ENCODE data around the gene ILKAP.
A peak's percentile ranks its signal among the peaks of the same experiment; 100 is the strongest.

The ILKAP gene

DNA sequence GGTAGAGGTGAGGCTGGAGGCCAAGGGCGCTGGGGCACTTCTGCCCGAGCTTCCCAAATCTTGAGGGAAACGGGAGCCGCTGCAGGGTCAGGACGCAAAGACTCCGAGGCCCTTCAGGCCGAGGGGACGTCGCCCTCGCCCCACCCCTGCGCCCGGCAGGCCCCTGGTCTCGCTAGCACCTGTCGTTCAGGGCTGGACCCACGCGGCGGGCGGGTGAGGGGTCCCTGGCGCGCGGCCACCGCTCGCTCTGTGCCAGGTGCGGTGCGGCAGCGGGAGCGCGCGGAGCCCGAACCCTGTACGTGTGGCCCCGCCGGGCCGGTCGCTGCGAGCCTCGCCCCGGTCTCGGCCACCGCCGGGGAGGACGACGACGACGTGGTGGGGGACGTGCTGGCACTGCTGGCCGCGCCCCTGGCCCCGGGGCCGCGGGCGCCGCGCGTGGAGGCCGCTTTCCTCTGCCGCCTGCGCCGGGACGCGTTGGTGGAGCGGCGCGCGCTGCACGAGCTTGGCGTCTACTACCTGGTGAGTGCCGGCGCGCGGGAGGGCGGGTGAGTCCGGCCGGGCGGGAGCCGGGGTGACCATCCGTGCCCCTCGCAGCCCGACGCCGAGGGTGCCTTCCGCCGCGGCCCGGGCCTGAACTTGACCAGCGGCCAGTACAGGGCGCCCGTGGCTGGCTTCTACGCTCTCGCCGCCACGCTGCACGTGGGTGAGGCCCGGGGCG lies 39.9 kb downstream of the ILKAP start:
- DNase-seq: no peak

DNA sequence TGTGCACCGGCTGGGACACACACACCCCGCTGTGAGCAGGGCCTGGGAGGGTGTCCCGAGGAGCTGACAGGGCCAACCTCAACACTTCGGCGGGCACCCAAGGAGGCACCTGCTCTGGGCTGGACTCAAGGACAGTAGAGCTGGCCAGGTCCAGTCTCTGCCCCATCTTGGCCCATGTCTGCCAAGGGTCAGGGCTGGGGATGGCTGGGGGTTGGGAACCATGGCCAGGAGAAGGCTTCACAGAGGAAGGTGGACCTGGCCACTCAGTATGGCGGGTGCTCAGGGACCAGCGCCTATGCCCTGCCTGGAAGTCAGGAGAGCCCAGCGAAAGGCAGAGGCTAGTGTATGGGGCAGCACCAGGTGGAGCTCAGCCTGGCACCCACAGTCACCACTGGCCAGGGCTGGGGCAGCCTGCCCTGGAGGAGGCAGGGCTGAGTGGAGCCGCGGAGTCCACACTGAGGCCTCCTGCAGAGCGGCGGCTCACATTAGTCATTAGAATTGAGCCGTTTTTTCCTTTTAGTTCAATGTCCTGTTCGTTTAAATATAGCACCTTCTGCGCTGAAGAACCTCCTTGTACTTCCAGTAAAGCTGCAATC lies 40.6 kb downstream of the ILKAP start:
- DNase-seq: no peak

DNA sequence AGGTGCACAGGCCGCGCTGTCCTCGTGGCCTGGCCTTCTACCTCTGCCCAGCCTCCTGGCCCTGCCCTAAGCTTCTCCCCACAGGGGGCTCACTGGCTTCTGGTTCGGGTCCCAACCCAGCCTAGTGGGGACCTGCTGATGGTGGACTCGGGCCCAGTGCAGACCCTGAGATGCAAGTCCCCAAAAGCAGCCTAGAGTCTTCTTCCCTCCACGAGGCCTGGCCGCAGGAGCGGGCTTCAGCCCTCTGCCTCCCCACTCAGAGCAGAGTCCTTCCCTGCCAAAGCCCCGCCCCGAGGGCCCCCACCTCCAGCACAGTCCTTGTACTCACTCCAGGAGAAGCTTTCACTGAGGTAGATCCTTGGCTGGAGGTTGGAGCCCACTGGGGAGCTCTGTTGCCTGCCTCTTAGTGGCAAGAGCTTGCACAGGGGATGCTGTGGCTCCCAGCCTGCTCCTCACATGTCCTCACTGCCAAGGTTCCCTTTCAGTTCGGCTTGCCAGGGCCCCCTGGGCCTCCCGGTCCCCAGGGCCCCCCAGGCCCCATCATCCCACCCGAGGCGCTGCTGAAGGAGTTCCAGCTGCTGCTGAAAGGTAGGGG lies 41.1 kb downstream of the ILKAP start:
- no peak for DNase-seq

DNA sequence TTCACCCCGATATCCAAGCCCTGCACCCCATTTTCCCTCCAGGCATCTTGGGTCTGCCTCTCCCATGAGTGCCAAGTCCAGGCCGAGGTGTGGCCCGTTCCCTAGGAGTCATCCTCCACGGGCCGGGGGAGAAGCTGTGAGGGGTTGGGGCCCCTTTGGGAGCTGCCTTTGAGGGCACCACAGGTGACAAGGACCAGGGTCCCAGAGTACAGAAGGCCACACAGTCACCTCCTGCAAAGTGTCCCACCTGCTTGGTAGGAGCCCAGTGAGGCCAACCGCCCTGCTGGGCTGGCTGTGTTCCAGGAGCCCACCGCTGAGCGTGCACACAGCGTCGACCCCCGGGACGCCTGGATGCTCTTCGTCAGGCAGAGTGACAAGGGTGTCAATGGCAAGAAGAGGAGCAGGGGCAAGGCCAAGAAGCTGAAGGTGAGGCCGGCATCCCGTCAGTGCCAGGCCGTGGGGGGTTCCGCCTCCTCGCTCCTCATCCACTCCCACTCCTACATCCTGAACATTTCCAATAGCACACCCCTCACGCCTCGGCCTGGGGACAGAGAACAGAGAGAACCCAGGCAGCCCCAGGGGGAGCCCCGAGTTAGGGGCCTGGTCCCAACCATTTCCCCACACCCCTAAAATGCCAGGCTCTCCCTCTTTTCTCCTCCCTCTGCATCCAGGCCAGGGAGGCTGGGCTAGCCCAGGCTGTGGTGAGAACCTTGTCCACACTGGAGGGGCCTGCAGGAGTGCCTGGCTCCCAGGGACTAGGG lies 42.0 kb downstream of the ILKAP start:
- no peak for DNase-seq

DNA sequence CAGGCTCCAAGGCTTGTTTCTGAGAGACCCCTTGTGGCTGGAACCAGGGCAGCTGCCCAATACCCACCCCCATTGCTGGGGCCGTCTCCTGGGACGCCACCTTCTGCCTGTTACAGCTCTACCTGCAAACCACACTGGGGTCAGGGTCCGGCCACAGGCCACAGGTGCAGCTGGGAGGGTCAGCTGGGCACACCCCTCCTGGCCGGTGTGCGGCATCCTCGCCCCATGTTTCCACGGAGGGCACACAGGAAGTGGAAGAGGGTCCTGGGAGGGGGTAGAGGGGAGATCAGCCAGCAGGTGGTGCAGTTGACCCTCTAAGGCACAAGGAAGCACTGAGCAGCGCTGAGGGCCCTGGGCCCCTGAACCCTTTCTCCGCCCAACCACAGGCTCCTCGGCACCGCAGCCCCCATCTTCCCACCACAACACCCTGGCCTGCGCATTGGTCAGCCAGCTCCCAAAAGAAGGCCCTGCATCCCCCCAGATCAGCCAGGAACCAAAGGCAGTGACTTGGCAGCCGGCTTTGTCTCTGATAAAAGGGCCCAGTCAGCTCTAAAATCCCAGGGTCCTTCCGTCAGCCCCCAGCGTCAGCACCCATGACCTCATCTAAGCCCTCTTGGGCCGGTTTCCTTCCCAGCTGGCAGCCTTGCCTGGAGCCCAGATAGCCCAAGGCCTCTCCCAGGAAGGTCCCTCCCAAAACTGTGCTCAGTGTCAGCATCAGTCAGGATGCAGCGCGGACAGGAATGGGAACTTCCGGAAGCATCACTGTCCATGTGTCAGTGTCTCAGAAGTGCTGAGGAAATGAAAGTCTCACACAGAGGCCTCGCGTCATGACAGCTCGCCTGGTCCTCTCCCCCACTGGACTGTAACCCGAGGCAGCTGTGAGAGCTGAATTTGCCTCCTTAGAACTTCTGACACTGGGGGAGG lies 43.0 kb downstream of the ILKAP start:
- no peak for DNase-seq

DNA sequence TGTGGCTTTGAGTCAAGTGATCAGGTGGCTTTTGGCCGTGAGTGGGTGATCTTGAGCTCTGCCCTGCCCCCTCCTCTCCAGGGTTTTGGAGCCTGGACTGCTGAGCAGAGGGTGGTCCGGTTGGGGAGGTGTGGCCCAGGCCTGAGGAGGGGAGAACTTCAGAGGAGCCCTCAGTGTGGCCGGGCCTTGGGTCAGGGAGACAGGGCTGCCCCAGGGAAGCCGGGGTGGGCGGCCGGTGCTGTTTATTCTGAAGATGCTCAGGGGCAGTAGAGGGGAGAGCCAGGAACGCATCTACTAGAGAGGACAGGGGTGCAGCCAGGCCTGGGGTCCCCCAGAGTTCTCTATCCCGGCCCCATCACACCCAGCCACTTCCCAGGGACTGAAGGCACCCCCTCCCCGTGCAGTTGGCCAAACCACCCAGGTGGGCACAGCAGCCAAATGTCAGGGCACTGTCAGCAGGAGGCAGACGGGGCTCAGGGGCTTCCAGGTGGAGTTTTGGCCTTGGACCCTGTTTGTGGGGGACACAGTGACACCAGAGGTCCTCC lies 43.8 kb downstream of the ILKAP start:
- no peak for DNase-seq

DNA sequence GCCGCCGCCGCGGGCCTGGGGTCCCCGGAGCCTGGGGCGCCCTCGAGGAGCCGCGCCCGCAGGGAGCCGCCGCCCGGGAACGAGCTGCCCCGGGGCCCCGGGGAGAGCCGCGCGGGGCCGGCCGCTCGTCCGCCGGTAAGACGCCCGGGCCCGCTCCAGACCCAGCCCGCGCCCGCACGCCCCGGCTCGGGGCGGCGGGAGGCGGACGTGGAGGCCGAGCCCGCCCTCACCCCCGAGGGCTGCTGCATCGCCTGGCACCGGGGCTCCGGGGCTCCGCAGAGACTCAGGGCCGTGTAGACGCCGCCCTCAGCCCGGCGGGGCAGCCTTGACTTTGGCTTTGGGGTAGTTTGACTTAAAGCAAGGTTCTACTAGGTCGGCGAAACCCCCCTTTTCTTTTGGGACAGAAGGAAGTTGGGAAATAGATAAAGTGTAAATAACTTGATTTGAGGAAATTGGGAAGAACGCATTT lies 44.4 kb downstream of the ILKAP start:
- DNase-seq: no peak

DNA sequence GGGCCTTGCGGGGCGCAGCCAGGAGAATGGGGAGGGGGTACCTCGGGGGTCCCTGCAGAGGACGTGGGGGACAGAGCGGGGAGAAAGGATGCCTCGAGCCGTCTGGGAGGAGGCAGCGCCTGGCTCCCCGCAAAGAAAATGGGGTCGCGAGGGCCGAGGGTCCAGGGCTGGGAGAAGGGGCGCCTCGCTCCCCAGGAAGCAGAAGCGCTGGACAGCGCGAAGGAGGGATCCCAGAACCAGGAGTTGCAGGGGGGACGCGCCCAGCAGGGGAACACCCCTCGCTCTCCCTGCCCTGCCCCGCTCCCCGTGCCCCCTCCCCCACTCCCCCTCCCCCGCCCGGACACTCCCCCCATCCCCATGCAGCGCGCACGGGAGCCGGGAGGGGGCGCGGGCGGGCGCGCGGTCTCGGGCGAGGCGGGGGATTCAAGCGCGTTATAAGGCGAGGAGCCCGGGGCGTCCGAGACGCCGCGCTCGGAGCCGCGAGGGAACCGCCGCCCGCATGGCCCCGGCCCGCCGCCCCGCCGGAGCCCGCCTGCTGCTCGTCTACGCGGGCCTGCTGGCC lies 44.9 kb downstream of the ILKAP start, which contains the start of gene ERFE:
Gene ERFE (plus strand): TSS at position 462 of the 562 bp plus-strand sequence. CDS start 38 bp downstream, at position 500.
- DNase-seq: peak; percentile 12

DNA sequence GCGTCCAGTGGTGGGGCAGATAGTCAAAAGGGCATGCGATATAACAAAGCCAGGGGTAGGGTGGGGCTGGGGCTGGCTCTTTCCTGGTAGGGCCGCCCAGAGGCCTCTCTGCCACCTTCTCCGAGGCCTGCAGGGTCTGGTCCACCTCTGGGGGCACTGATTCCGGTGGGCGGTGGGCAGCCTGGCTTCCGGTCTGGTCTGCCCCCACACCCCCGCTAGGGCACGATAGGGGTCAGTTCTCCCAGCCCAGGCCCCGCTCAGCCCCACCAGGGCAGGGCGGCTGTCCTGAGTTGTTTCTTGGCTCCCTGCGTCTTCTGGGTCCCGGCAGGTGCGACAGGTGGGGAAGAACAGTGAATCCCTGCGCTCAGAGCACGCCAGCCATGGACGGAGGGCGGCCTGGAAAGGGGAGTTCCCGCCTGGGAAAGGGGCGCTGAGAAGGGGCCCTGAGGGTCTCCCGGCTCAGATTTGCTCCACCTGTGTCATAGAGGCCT lies 45.4 kb downstream of the ILKAP start:
- no peak for DNase-seq

DNA sequence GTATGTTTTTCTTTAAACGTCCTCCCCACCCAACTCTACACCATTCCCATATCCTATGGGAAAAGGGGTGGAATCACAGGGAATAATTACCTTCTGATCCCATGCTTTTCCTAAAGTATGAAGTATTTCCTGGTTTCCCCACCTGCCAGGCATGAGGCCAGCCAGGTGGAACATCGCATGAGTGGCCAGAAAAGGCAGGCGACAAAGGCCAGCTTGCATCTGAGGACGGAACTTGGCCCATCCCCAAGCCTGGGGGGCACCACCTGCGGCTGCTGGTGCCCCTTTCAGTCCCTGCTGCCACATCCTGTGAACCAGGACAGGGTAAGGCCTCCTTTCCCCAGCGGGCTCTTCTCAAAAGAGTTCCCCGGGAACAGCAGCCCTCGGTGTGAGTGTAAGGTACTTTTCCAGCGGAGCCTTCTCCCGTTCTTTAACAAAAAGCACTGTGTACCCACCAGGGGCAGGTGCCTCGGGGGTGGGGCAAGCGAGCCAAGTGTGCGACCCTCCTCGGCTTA lies 45.9 kb downstream of the ILKAP start:
- DNase-seq: no peak

DNA sequence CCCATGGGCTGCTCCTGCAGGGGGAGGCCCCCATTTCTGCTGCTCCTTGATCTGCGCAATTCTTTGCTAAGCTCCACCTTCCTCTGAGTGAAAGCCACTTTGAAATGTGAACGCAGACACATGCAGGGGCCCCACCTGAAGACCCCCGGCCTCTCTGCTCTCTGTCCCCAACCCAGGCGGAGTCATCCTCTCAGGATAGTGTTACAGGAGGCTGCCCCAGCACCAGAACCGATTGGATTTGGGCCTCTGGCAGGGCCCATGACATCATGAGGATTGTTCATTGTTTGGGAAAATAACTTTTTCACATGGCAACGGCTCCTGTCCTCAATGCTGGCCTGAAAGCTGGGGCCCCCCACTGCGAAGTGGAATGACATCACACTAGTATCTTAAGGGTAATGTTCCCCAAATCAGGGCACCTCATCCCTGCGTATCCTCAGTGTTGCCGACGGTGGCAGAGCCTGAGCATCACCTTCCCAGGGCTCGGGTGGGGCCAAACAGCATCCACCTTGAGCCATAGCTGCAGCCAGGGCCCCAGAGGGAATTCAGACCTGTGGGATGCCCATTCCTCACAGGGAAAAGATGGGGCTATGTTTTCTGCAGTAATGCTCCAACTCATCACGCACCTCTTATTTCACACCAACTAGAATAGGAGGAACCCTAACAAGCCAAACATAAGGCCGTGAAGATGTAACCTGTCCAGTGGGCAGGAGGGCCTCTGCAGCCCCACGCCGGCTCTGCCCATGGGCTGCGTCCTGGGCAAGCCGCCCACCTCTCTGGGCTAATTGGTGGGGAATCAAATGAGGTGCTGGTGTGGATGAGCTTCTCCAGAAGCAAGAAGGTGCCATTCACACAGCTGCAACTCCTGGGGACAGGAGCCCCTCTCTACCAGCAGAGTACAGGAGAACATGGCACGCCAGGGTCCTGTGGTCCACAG lies 47.5 kb downstream of the ILKAP start:
- no peak for DNase-seq

DNA sequence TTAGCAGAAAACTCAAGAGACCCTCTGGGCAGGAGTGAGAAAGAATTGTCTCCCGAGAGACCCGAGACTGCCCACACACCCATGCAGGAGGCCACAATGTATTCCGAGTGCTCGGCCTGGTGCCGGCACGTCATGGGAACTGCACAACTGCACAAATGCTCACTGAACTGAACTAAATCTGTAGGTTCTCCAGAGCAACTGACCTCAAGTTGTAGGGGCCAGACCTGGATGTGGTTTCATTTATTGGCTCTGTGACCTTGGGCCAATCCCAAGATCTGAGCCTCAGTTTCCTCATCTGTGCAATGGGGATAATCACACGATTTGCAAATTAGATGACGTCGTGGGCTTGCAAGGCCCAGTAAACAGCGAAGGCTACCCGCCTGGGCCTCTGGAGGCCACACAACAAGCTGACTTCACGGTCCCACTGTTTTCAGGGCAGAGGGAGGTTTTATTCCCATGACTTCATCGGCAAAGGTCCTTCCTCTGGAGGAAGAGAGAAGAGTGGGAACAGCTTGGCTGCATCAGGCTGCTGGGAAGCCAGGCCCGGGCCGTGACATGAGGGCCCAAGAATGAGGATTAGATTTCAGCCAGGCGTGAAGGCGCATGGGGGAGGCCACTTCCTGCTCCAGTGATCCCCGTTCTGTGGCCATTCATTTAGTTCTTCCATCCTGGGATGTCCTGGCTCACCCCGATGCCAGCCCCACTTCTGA lies 48.3 kb downstream of the ILKAP start:
- DNase-seq: no peak

DNA sequence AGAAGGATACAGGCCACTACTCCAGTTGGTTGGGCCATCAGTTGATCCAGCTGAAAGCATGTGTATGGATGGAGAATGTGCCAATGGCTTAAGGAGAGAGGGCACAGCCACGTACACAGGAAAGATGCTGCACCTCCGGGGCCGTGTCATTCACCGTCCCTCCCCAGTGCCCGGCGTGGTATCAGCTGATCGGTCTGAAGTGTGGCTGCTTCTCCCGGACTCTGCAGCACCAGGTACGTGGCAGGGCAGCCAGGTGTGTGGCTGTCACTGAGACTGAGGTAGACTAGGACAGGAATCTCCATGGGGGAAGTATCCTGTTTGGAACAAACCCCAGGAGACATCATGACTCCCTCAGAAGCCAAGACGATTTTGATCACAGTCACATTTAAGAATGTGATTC lies 48.9 kb downstream of the ILKAP start:
- DNase-seq: no peak

DNA sequence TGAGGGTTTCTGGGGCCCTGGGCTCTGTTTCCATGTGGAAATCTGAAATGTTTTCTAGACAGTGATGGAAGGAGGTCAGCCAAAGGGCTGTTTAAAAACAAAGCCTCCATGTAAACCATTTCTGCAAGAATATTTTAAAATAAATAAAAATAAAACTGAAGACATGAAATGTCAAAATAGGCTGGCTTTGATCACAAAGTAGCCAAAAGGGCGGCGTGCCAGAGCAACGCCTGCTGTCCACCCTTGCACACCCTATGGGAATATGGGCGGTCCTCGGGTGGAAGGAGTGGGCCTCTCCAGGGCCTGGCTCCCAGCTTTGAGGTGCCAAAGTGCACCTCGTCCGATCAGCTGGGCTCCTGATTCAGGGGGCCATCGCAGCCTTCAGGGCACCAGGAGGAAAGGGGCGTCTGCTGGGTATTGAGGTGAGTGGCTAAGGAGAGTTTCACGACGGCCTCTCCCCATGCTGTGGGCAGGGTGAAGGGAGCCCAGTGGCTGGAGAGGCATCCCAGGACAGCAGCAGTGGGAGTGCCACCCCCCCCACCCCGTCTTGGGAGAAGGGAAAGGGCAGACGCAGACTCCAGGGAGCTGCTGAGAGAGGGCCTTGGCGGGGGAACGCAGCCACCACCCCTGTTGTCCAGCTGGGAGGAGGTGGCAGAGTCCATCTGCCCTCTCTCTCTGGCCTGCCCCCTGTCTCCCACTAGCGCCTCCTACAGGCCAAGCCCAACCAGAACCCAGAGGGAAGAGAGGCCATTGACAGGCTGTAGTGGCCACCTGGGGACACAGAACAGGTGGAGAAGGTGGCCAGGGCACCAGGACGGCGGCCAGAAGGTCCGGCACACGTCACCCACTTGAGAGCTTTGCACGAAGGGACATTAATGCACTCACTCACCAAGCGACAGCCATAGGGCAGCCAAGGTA lies 50.5 kb downstream of the ILKAP start:
- DNase-seq: no peak

DNA sequence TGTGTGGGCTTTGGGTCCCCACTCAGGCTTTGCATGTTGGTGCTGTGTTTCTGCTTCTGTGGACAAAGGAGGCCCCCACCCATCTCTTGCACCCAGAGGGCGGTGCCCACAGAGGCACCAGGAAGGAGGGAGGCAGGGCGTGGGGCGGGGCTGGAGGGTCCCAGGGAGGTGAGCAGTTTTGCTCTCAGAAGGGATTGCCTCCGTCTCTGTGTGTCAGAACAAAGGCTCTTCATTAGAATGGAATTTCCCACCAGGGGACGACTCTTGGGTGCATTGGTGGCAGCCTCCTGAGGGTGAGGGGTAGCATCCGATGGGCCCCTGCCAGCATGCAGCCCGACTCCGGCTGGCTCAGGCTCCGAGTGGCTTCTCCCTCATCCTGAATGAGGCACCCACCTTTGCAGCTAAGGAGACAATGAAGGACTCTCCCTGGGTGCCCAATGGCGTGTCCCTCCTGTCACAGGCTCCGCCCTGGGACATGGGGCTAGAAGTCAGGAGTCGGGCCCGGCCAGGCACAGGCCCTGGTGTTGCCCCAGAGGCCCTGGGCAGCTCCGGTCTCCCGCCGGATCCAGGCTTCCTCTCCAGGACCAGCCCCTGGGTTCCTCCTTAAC lies 51.8 kb downstream of the ILKAP start:
- DNase-seq: no peak

DNA sequence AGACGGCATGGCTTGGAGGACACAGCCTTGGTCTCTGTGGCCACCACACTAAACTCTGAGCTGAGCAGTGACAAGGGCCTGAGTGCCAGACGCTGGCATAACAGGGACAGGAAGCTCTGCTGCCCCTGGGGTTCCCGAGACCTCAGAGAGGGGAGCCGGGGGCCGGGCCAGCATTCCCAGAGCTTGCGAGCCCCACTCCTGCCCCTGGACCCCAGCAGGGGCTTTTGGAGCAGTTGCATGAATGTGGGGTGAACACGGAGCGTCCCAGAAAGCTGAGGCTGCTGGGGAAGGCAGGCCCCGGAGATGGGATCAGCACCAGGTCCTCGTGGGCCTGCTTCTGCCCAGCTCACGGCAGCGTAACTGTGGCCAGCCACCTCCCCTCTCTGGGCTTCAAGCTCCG lies 52.3 kb downstream of the ILKAP start:
- DNase-seq: no peak

DNA sequence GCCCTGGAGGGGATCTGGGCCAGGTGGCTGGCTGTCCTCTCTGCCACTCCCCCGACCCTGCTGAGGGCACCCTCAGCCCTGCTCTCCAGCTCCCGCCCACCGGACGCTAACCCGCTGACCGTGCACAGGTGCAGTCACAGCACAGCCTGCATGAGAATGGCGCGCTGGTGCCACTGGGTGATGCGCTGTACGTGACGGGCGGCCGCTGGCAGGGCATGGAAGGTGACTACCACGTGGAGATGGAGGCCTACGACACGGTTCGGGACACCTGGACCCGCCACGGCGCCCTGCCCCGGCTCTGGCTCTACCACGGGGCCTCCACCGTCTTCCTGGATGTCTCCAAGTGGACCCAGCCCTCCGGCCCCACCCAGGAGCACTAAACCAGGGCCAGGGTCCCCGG lies 52.8 kb downstream of the ILKAP start:
- DNase-seq: no peak

All from activated effector memory CD4-positive, alpha-beta T cell treated with Interleukin-2 at 50 U/mL for 16 hours (primary cell).